Stimulated activated CD8-positive, alpha-beta memory T cell treated with anti-CD3 and anti-CD28 coated beads, Interleukin-2, amount 100 ng/mL, for 1 hour (primary cell): ENCODE data around the gene NLRP3.

Experiments used
- DNase-seq, 2 donors: peaks; one replicate each; pipeline ENCODE4 v3.0.0-alpha.2; 2020; ENCODE audit warnings: low read depth in 2 of 2

Gene NLRP3

DNA sequence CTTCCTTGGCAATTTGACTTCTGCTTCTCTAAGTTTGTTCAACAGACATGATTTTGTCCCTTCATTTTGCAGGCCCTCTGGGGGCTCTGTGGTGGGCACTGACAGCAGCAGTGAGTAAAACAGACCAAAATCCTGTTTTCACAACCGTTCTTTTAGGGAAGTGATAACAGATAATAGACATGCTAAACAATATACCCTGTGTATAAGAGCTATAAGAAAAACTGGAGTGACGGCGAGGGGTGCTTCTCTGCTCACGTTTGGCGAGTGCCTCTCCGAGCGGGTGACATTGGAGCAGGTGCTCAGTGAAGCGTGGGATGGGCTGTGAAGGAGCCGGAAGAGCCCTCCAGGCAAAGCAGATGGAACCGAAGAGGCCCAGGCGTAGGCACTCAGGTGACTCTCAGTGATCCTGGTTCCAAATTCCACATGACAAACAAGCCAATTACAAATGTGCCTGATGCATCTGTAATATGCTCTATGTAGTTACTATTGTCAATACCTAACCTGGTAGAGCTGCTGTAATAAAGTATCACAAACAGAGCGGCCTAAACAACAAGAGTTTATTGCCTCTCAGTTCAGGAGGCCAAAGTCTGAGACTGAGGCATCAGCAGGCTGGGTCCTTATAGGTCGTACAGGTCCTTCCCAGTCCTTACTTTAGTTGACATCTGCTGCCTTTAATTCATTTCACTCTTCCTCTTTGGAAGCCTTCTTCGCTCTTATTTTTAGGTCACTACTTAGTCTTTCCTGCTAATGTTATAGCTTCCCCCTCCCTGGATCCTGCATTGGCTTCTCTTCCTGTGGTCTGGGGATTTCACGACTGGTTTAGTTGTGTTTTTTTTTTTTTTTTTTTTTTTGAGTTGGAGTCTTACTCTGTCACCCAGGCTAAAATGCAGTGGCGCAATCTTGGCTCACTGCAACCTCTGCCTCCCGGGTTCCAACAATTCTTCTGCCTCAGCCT, 21.9 kb downstream of the NLRP3 start:
- no peak for DNase-seq

DNA sequence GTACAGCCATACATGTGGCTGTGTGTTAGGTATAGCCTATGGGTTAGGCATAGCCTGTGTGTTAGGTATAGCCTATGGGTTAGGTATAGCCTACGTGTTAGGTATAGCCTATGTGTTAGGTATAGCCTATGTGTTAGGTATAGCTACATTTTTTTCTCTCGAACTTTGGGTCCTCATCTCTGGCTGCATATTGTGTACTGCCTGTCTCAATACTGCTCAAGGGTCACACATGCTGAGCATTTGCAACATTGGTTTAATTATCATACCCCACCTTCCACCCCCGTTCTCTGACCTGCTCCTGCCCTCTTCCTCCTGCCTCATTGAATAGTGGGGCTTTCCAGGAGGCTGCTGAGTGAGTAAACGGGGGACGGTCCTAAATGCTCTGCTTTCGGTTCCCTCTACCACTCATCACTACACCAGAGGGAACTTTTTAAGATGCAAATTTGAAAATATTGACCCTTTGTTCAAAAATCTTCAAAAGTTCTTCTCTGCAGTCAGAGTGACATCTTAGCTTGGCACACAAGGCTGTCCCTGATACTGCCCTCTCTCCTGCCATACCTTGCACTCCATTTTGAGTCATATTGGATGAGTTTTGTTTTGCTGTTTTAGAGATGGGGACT, 24.1 kb downstream of the NLRP3 start:
- no peak for DNase-seq

DNA sequence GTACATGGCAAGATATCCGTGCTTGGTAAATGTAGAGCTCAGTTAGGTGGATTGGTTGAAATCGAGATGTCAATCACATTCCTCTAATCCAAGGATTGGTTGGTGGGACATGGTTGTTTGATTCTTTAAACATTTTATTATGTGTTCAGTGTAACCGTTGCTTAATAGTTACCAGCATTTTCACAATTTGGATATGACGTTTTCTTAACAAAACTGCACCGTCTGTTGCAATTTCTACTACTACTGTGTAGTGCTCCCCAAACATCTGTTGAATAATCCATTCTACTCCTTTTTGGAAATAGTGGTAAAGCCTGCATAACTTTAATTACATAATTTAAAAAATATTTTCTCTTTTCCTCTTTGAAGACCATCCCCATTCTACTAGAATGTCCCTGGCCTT, 25.6 kb downstream of the NLRP3 start:
- no peak for DNase-seq

DNA sequence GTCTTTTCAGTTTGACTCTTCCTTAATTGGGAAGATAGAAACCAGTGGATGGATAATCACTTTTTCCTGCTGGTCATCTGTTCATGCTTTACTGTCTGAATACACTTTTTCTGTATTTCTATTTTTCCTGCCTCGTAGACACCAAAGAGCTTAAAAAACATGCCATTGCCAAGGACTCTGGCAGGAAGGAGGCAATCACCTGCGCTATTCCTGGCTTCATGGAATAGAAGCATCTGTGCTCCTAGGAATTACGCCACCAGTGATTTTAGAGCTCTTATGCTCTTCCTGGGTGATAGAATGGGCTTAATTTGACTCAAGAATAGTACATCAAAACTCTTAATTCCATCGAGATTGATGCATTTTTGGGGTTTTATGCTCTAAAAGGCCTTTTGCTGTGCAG, 26.2 kb downstream of the NLRP3 start:
- no peak for DNase-seq

DNA sequence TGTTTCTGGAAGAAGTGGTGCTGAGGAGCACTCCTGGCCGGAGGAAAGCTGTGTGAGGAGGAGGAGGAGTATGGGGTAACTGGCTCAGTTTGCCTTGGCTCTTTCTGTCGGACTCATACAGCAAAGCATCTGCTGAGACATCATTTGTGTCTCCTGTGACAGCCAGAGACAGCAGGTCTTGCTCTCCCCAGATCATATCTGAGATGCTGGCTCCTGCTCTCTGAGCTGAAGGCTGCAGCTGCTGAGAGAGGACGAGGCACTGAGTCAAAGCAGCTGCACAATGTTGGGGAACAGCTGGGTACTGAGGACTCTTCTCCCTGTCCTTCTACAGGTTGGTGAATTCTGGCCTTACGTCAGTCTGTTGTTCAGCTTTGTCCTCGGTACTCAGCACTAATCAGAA, 27.7 kb downstream of the NLRP3 start:
- DNase-seq, result no peak

DNA sequence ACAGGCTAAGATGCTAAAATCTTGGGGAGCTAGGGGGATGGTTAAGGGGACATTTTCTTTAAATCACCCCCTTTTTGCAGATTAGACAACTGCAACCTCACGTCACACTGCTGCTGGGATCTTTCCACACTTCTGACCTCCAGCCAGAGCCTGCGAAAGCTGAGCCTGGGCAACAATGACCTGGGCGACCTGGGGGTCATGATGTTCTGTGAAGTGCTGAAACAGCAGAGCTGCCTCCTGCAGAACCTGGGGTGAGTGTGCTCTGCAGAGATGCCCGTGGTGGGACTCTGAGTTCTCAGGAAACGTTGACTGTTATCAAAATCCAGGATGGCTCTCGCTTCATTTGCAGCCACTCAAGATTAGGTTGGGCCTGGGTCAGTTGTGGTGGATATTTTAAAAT, 28.6 kb downstream of the NLRP3 start:
- DNase-seq, result no peak

DNA sequence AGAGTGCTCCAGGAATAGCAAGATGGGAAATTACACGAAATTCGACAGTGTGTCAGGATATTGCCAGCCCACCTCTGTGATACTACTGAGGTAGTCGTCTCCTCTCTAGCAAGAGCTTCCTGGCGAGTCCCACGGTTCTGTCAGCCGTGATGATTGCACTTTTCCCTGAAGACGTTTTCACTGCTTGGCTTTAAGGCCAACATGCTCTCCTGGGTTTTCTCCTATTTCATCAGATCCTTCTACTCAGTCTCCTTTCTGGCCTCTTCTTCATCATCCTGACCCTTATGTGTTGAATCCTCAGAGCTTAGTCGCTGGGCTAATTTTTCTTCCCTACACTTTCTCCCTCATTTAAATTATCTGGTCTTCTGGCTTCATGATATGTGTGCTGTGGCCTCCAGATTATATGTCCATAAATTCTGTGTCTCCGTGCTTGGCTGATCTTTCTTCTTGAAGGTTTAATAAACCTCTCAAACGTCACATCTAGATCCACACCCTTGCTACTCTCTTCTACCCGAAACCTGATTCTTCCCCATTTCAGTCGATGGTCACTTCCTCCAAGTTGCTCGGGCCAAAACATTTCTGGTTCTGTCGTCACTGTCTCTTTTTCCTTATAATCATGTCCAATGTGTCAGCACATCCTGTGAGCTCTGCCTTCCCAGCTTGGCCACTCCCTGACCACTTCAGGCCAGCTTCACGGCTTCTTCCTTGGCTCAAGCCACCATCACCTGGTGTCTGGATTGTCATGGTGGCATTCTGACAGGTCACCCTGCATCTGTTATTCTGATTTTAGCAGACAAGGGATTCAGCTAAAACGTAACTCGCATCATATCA, 29.8 kb downstream of the NLRP3 start:
- DNase-seq, result no peak

DNA sequence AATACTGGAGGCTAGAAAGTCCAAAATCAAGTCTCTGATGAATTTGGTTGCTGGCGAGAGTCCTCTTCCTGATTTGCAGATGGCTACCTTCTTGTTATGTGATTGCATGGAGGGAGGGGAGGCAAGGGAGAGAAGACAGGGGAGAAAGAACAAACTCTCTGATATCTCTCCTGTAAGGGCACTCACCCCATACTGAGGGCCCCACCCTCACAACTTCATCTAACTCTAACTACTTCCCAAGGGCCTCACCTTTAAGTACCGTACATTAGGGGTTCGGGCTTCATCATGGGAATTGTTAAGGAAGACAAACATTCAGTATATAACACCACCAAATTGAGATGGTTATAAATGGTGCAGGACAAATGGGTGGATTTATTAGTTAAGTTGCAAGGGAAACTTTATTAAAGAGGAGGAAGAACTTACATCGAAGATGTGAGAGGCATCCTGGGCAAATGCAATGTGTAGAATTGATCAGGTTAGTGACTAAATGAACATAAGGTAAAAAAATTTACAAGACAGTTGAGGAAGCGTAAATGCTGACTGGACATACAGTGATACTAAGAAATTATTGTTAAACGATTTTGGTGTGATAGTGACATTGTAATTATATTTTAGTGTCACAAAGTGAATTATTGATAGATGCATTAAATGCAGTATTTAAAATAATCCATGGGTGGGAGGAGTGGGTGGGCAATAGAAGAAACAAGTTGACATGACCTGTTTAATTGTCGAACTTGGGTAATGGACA, 31.4 kb downstream of the NLRP3 start:
- no peak for DNase-seq

DNA sequence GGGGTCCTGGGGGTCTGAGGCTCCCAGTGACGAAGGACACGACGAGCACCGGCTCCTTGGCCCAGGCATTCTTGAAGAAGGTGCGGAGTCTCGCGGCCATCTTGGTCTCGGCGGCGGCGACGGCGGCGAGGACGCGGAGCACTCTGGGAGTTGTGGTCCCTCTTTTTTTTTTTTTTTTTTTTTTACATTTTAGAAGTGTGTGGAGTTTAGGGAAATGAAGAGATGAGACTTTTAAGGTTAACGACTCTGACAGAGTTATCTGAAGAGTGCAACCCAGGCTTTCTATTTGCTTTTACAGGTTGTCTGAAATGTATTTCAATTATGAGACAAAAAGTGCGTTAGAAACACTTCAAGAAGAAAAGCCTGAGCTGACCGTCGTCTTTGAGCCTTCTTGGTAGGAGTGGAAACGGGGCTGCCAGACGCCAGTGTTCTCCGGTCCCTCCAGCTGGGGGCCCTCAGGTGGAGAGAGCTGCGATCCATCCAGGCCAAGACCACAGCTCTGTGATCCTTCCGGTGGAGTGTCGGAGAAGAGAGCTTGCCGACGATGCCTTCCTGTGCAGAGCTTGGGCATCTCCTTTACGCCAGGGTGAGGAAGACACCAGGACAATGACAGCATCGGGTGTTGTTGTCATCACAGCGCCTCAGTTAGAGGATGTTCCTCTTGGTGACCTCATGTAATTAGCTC, 32.3 kb downstream of the NLRP3 start:
- peak in 1 of 2 donors; percentile 12 for DNase-seq

DNA sequence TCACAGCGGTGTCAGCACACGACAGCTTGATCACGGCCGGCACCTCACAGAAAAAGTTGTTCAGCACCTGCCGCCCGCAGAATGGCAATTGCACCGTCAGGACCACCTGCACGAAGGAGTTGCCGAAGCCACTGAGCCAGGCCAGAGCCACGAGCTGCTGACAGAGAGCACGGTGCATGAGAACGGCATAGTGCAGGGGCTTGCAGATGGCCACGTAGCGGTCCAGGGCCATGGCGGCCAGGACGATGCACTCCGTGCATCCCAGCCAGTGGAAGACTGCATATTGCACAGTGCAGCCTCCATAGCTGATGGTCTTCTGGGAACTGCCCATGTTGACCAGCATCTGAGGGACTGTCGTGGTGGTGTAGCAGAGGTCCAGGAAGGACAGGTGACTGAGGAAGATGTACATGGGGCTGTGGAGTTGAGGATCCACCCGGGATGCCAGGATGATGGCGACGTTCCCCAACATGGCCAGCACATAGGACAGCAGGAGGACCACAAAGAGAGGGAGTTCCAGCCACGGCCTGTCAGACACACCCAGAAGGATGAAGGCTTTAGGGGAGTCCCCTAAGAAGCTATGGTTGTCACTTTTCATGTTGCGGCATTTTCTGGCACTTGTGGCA, 35.5 kb downstream of the NLRP3 start:
- no peak for DNase-seq

DNA sequence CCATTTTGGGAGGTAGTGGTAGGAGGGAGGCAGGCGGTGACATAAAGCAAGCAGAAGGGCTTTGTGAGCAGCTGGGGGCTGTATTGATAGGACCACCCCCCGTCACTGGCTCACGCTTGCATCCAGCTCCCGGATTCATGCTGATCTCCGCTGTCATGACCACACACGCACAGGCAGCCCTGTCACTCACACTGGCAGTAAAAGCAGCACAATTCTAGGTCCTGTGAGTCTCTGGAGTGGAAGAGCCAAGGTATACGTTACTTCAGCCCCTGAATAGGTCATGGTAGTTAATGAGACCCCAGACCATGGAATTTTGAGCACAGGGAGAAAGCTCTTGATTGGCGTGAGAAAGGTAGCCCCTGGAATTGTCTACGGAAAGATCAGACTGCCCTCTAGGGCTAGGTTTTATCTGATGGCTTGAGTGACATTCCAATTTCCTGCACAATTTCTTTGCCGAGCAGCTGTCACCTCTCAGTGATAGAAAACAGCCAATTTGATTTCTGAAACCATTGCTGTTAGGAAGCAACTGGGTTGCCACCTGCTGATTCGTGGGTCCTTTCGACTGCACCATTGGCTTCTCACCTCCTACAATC, 36.6 kb downstream of the NLRP3 start:
- no peak for DNase-seq

DNA sequence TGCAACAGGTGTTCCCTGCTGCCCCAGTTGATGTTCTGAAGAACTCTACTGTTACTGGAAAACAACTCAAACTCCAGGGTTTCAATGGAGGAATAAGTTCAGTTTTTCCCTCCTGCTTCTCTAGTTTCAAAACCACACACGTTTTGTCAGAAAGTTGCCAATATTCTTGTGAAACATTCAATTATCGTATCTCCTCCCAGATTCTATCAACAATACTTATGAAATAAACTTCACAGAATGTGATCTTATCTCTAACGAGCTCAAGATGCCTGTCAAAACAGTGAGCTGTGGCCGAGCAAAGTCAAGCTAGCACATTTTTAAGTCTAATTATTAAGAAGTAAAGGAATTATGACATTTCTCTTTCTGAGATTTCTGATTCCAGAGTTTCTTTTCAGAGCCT, 37.3 kb downstream of the NLRP3 start:
- DNase-seq, result no peak

DNA sequence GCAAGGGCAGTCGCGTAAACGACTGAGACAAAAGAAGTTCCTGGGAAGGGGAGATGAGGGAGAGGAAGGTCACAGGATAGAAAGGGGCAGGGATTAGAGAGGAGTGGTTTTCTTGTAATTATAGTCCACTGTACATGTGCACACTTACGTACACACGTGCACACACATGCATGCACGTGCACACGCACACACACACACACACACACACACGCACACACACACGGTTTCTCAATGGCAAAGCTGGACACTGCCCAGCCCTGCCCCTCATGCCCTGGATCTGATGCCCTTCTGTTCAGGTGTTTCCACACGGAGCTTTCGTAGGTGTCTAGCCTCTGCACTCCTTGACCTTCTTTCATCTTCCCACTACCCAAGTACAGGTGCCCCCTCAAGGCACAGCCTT, 38.0 kb downstream of the NLRP3 start:
- no peak for DNase-seq

DNA sequence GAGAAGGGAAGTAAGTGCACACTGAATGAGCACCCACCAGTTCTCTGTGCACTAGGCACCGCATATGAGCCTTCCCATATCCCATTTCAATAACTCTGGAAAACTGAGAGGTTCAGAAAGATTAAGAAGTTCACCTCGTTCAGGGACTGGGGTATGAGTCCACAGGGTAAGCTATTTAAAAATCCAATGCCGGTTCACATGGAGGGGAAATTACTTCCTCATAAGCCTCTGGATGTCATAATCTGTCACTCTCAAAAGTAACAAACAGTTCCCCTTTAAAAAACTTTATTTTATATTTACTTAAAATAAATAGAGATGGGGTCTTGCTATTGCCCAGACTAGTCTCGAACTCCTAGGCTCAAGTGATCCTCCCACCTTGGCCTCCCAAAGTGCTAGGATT, 40.0 kb downstream of the NLRP3 start:
- DNase-seq, result no peak

DNA sequence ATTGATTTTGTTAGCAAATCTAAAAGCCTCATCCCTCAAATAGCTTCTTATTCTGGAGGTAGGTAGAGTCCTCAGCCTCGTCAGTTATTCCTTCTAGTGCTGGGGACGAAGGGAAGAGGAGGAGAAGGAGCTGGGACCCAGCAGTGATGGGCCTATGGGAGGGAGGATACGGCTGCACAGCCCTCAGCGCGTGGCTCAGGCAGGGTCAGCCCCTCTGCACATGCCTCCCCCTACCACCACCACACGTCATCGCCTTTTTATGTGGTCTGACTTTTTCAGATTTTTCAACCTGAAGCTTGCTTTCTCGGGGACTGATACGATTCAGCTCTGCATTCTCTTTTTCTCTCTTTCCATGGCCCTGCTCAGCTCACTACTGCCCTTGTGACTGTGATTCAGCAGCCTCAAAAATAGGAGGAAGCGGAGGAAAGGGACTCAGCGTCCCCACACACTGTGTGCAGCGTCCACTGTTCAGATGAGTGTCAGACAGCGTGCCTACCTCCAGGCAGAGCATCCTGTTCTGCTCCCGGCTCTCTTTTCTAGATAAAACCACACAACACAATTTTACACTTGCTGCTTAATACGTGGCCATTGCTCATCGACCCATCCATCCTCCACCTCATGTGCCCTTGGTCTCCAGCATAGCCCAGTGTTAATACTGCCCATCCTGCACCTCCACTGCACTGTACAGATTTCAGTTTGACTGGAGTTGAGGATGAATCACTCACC, 41.1 kb downstream of the NLRP3 start:
- no peak for DNase-seq

DNA sequence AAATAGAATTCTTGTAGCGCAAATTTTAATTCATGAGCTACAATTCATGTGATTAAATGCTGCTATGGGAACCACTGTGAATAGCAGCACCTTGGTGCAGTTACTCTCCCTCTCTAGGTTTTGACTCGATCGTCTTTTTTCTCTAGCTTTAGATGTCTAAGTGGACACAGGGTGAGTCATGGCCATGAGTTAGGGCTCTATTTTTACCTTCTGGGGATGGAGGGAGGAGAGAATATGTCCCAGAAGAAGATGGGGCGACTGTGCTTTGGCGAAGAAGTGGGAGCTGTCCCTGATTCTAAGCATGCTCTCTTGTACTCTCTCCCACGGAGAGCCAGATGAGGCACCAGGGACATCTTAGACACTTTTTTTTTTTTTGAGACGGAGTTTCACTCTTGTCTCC, 43.5 kb downstream of the NLRP3 start:
- DNase-seq, result no peak

DNA sequence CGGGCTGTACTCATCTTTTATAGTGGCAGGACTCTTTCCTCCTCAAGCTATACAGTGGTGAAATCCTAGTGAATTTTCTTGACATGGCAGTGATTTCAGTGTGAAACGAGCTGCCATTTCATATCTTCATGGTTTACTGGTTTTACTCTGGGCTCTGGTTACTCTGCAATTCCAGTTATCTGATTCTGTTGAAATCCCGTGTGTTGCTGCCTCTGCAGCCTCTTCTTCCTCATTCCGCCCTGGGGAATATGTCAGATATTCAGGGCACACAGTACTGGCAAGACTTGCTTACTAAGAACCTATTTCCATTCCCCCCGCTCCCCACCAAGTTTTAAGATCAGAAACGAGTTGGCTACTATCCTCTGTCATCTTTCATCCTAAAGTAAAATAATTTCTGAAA, 49.8 kb downstream of the NLRP3 start:
- no peak for DNase-seq

DNA sequence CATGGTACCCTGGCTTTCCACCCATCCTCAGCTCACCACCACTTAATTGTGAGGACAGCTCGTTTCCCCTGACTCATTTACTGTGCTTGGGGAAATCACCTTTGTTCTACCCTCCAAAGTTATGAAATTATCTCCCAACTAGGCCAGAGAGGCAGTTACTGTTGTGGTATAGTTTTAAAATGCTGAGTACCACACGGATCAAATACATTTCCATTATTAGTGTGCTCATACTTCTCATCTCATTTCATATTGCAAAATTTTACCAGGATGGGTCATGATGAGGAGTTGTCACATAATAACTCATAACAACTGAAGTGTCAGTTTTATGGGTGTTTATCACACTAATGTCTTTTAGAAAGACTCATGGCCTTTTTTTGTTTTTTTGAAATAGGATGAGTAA, 51.2 kb downstream of the NLRP3 start:
- no peak for DNase-seq

DNA sequence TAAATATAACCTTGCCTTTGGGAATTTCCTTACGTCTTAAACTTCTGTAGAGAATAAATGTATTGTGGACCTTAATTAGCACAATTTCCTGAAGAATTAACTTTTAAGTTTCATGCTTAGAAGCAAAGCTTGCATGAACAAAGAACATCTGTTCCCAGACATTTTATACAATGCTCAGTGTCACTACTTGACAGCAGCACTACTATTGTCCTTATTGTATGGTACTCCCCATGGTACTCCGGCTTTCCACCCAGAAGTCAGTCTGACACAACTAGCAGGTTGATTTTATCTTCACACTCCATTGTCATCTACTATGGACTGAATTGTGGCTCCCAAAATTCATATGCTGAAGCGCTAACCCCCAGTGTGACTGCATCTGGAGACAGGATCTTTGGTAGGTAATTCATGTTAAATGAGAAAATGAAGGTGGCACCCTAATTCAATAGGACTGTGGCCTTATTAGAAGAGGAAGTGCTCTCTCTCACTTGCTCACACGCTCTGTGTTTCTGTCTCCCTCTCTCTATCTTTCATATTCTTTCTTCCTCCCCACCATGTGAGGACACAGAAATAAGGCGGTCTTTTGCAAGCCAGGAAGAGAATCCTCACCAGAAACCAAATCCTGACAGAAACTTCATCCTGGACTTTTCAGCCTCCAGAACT, 52.6 kb downstream of the NLRP3 start:
- DNase-seq, result no peak
